Smooth muscle cell (in vitro differentiated cells): ENCODE measurements around the gene CLPX. TPM values are rescaled to one million over a fixed set of nuclear protein-coding genes. Genes with fewer than 3 reads are reported as not detected.

Experiments used
- DNase-seq: peaks from one replicate; lab custom pipeline; 2025; ENCODE audit not compliant: unreplicated experiment; lab: John Stamatoyannopoulos, UW
- H2AFZ ChIP-seq: fragments of 200-600 bp; sonication (generic); 2 replicates; pipeline ENCODE4 v1.6.0; 2016; ENCODE audit warnings: antibody characterized with exemption, low read depth, mild to moderate bottlenecking
- H3F3A ChIP-seq: fragments of 200-600 bp; sonication (generic); 2 replicates; pipeline ENCODE4 v1.6.0; 2017; ENCODE audit warnings: antibody characterized with exemption, low read depth
- H3K27ac ChIP-seq: fragments of 200-600 bp; sonication (generic); 2 replicates; pipeline ENCODE4 v1.5.1; 2016; ENCODE audit warnings: low read depth, mild to moderate bottlenecking
- H3K27me3 ChIP-seq: fragments of 200-600 bp; sonication (generic); 2 replicates; pipeline ENCODE4 v1.6.1; 2016; ENCODE audit warnings: low read depth, mild to moderate bottlenecking
- H3K36me3 ChIP-seq: fragments of 200-600 bp; sonication (generic); 2 replicates; pipeline ENCODE4 v1.5.1; 2016; ENCODE audit warnings: low read depth
- H3K4me1 ChIP-seq: fragments of 200-600 bp; sonication (generic); 2 replicates; pipeline ENCODE4 v1.5.1; 2016; ENCODE audit warnings: low read depth
- H3K4me2 ChIP-seq: fragments of 200-600 bp; sonication (generic); 2 replicates; pipeline ENCODE4 v1.6.0; 2016; ENCODE audit warnings: mild to moderate bottlenecking
- H3K4me3 ChIP-seq: fragments of 200-600 bp; sonication (generic); 2 replicates; pipeline ENCODE4 v1.5.1; 2016; ENCODE audit warnings: mild to moderate bottlenecking
- H3K79me2 ChIP-seq: fragments of 200-600 bp; sonication (generic); 2 replicates; pipeline ENCODE4 v1.6.0; 2016; ENCODE audit warnings: low read depth, mild to moderate bottlenecking
- H3K9ac ChIP-seq: fragments of 200-600 bp; sonication (generic); 2 replicates; pipeline ENCODE4 v1.6.0; 2016; ENCODE audit warnings: low read depth
- H3K9me3 ChIP-seq: fragments of 200-600 bp; sonication (generic); replicated peaks from 2 replicates; pipeline ENCODE4 v1.5.1; 2016; ENCODE audit warnings: low read depth
- H4K20me1 ChIP-seq: fragments of 200-600 bp; sonication (generic); 2 replicates; pipeline ENCODE4 v1.6.0; 2016; ENCODE audit warnings: low read depth
- CTCF ChIP-seq: fragments of 200-600 bp; sonication (generic); IDR thresholded peaks from 2 replicates; pipeline ENCODE4 v1.5.1; 2017; ENCODE audit warnings: borderline replicate concordance, mild to moderate bottlenecking, antibody characterized with exemption; ENCODE audit not compliant: insufficient read depth, poor library complexity, severe bottlenecking
- WGBS: methylation state at CpG from one replicate; pipeline ENCODE4 v1.1.7; 2016; ENCODE audit warnings: low lambda C conversion rate; 5-methylcytosine and 5-hydroxymethylcytosine counted together
- polyA plus RNA-seq: library from polyadenylated mRNA; unstranded; fragments of >200 nt; fragmentation: Nextera tagmentation; extraction: Ambion mirVana; gene quantifications from 2 replicates; pipeline ENCODE4 v1.2.1, GENCODE V29; 2016
- total RNA-seq: library from RNA; depleted of rRNA; stranded (reverse); fragments of >200 nt; gene quantifications from 2 replicates; pipeline ENCODE4 v1.2.3, GENCODE V29; 2014

Gene CLPX
- total and polyA plus RNA-seq, 2 experiments from 2014 or later = 21.8 to 34.8 TPM

GRCh38 chr15:65213241-65213640 is 28.1 kb upstream of the CLPX start:
- no peaks in the 10 kb centered on the region for H3K36me3 ChIP-seq
- H3K4me1 ChIP-seq = peaks cover 34% of the 10 kb centered on the region
- no peak overlapping the region for H3K27ac ChIP-seq
- 42% methylated on average over 2 of the region's 2 CpGs for WGBS
- no peak overlapping the region for H3K4me3 ChIP-seq
- DNase-seq = no peak
- no peak overlapping the region for H3K4me2 ChIP-seq
- no peaks in the 10 kb centered on the region for H3K79me2 ChIP-seq
- H3K9ac ChIP-seq = no peak overlapping the region
- no peaks in the 10 kb centered on the region for H4K20me1 ChIP-seq
- no peak for TF ChIP-seq CTCF
- H2AFZ ChIP-seq = no peak overlapping the region
- no peaks in the 10 kb centered on the region for H3K9me3 ChIP-seq
- peaks cover 4% of the 10 kb centered on the region for H3F3A ChIP-seq
- no peaks in the 10 kb centered on the region for H3K27me3 ChIP-seq

GRCh38 chr15:65212097-65212496 is 27.0 kb upstream of the CLPX start:
- no peak overlapping the region for H2AFZ ChIP-seq
- TF ChIP-seq CTCF = peak; percentile 36
- H3K4me2 ChIP-seq = peak overlapping the region; percentile 74
- peak overlapping the region; percentile 53 for H3K27ac ChIP-seq
- no peak overlapping the region for H3K4me3 ChIP-seq
- 70% methylated on average over 5 of the region's 5 CpGs for WGBS
- no peaks in the 10 kb centered on the region for H4K20me1 ChIP-seq
- H3K9ac ChIP-seq = no peak overlapping the region
- peaks cover 34% of the 10 kb centered on the region for H3K4me1 ChIP-seq
- no peaks in the 10 kb centered on the region for H3K9me3 ChIP-seq
- H3F3A ChIP-seq = peaks cover 4% of the 10 kb centered on the region
- no peaks in the 10 kb centered on the region for H3K79me2 ChIP-seq
- H3K36me3 ChIP-seq = no peaks in the 10 kb centered on the region
- H3K27me3 ChIP-seq = no peaks in the 10 kb centered on the region
- DNase-seq = no peak

- Histone ChIP-seq H3K9me3 (no peaks in the 10 kb centered on the region), H3F3A (peaks cover 4% of the 10 kb centered on the region), H3K79me2 (no peaks in the 10 kb centered on the region), H3K9ac (no peak overlapping the region), H3K27me3 (no peaks in the 10 kb centered on the region), H3K4me3 (no peak overlapping the region), H3K27ac (peak overlapping the region; percentile 65), H4K20me1 (no peaks in the 10 kb centered on the region), H3K4me2 (peak overlapping the region; percentile 74), H3K4me1 (peaks cover 34% of the 10 kb centered on the region), H3K36me3 (no peaks in the 10 kb centered on the region), H2AFZ (no peak overlapping the region)
- TF ChIP-seq CTCF = no peak
- 43% methylated on average over 6 of the region's 6 CpGs for WGBS
- DNase-seq = no peak
These were observed 26.4 kb upstream of the CLPX start for GRCh38 chr15:65211482-65211982.

GRCh38 chr15:65210770-65211481 is 25.8 kb upstream of the CLPX start, which contains the start of gene CILP:
TSS of gene CILP (minus strand) at chr15:65211473. CDS start at chr15:65209755, 1,718 bp downstream.
- peak within 1 kb of the TSS; percentile 65 for H3K27ac ChIP-seq
- H3K4me3 ChIP-seq = no peak within 1 kb of the TSS
- H3K27me3 ChIP-seq = no peaks in the 10 kb centered on the region
- no peak within 1 kb of the TSS for H3K9ac ChIP-seq
- peaks cover 34% of the 10 kb centered on the region for H3K4me1 ChIP-seq
- no peaks in the 10 kb centered on the region for H3K36me3 ChIP-seq
- peaks cover 4% of the 10 kb centered on the region for H3F3A ChIP-seq
- no peaks in the 10 kb centered on the region for H4K20me1 ChIP-seq
- DNase-seq = no peak
- TF ChIP-seq CTCF = no peak
- H3K79me2 ChIP-seq = no peaks in the 10 kb centered on the region
- WGBS = 69% methylated on average over 8 of the region's 8 CpGs
- H3K9me3 ChIP-seq = no peaks in the 10 kb centered on the region
- peak within 1 kb of the TSS; percentile 61 for H2AFZ ChIP-seq
- H3K4me2 ChIP-seq = peak within 1 kb of the TSS; percentile 74
